NT2/D1 (cell line): ENCODE results near the gene TRPV4.

Experiments used
- DNase-seq: peaks from one replicate; pipeline ENCODE4 v3.0.0-alpha.2; 2011; ENCODE audit warnings: low read depth, low spot score
- H3K27me3 ChIP-seq: 2 replicates; pipeline ENCODE4 v1.6.0; 2011; ENCODE audit warnings: mild to moderate bottlenecking; ENCODE audit not compliant: insufficient read length, insufficient read depth
- H3K36me3 ChIP-seq: 2 replicates; pipeline ENCODE4 v1.6.1; 2011; ENCODE audit warnings: mild to moderate bottlenecking, low read length, mixed read lengths; ENCODE audit not compliant: insufficient read depth, insufficient read length
- H3K4me1 ChIP-seq: 2 replicates; pipeline ENCODE4 v1.5.1; 2011; ENCODE audit not compliant: insufficient read depth, insufficient read length
- H3K4me3 ChIP-seq: 2 replicates; pipeline ENCODE4 v1.5.1; 2011; ENCODE audit warnings: low read depth; ENCODE audit not compliant: insufficient read length
- H3K9ac ChIP-seq: 2 replicates; pipeline ENCODE4 v1.6.0; 2011; ENCODE audit warnings: low read depth; ENCODE audit not compliant: insufficient read length
- H3K9me3 ChIP-seq: 2 replicates; pipeline ENCODE4 v1.5.1; 2011; ENCODE audit warnings: mild to moderate bottlenecking, low read length; ENCODE audit not compliant: insufficient read depth
- SUZ12 ChIP-seq: IDR thresholded peaks from 2 replicates; pipeline ENCODE4 v1.6.1; 2011; ENCODE audit not compliant: insufficient read length, insufficient read depth; ENCODE audit errors: extremely low read depth
- YY1 ChIP-seq: IDR thresholded peaks from 2 replicates; pipeline ENCODE4 v1.6.1; 2011; ENCODE audit not compliant: insufficient read length, insufficient read depth
- ZNF274 ChIP-seq: IDR thresholded peaks from 2 replicates; pipeline ENCODE4 v1.6.1; 2011; ENCODE audit warnings: mild to moderate bottlenecking, low read depth, low read length

TRPV4 gene

DNA sequence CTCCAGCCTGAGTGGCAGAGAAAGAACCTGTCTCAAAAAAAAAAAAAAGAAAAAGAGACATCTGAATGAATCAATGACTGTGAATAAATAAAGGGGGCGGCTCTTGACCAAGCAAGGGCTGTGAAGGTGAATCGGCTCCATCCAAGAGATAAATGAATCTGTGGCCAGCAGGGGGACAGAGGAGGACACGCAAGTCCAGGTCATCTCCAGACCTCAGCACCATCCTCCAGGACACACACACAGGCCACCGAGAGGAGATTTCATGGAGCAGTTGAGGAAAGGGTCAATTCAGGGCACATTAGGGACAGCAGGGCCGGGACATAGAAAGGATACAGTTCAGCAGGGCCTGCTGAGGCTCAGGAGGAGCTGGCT is 21.6 kb downstream of the TRPV4 start:
- TF ChIP-seq YY1 (no peak), SUZ12 (no peak), ZNF274 (no peak)
- peaks cover 8% of the 10 kb centered on the region for H3K4me1 ChIP-seq
- no peaks in the 10 kb centered on the region for H3K9me3 ChIP-seq
- H3K36me3 ChIP-seq, result peaks cover 20% of the 10 kb centered on the region
- no peak overlapping the region for H3K4me3 ChIP-seq
- no peak overlapping the region for H3K9ac ChIP-seq
- no peak for DNase-seq
- no peaks in the 10 kb centered on the region for H3K27me3 ChIP-seq

DNA sequence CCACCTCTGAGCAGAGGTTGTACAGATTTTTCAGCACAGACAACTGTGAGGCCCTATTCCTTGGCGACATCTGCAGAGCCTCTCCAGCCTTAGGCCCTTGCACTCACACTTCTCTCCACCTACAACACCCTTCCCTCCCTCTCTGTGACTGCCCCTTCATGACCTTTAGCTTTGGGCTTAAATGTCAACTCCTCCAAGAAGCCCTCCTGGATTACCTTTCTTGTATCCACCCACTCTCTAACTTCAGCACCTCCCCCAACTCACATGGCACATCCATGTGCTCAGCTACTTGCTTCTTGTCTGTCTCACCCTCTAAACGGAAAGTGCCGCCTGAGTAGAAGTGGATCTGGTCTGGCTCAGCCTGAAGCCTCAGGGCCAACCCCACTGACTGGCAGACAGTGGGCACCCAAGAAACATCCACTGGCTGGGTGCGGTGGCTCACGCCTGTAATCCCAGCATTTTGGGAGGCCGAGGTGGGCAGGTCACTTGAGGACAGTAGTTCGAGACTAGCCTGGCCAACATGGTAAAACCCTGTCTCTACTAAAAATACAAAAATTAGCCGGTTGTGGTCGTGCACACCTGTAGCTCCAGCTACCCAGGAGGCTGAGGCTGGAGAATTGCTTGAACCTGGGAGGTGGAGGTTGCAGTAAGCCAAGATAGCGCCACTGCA is 22.1 kb downstream of the TRPV4 start:
- no peak for DNase-seq
- Histone ChIP-seq H3K9me3 (no peaks in the 10 kb centered on the region), H3K36me3 (peaks cover 20% of the 10 kb centered on the region), H3K27me3 (no peaks in the 10 kb centered on the region), H3K9ac (no peak overlapping the region), H3K4me1 (peaks cover 8% of the 10 kb centered on the region), H3K4me3 (no peak overlapping the region)
- no peak for TF ChIP-seq YY1
- no peak for TF ChIP-seq SUZ12
- TF ChIP-seq ZNF274, result no peak

DNA sequence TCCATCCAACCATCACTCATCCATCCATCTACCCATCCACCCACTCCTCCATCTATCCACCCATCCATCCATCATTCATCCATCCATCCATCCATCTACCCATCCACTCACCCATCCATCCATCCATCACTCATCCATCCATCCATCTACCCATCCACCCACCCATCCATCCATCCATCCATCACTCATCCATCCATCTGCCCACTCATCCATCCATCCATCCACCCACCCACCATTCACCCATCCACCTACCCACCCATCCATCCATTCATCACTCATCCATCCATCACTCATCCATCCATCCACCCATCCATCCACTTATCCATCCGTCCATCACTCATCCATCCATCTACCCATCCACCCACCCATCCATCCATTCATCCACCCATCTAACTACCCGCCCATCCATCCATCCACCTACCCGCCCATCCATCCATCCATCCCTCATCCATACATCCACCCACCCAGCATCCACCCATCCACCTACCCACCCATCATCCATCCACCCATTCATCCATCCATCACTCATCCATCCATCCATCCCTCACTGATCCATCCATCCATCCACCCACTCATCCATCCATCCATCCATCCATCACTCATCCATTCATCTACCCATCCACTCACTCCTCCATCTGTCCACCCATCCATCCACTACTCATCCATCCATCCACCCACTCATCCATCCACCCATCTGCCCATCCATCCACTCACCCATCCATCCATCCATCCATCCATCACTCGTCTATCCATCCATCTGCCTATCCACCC is 24.1 kb downstream of the TRPV4 start:
- H3K4me1 ChIP-seq, result peaks cover 8% of the 10 kb centered on the region
- H3K9me3 ChIP-seq, result no peaks in the 10 kb centered on the region
- H3K9ac ChIP-seq, result no peak overlapping the region
- no peak for DNase-seq
- H3K4me3 ChIP-seq, result no peak overlapping the region
- no peaks in the 10 kb centered on the region for H3K27me3 ChIP-seq
- peaks cover 14% of the 10 kb centered on the region for H3K36me3 ChIP-seq
- TF ChIP-seq YY1, result no peak

DNA sequence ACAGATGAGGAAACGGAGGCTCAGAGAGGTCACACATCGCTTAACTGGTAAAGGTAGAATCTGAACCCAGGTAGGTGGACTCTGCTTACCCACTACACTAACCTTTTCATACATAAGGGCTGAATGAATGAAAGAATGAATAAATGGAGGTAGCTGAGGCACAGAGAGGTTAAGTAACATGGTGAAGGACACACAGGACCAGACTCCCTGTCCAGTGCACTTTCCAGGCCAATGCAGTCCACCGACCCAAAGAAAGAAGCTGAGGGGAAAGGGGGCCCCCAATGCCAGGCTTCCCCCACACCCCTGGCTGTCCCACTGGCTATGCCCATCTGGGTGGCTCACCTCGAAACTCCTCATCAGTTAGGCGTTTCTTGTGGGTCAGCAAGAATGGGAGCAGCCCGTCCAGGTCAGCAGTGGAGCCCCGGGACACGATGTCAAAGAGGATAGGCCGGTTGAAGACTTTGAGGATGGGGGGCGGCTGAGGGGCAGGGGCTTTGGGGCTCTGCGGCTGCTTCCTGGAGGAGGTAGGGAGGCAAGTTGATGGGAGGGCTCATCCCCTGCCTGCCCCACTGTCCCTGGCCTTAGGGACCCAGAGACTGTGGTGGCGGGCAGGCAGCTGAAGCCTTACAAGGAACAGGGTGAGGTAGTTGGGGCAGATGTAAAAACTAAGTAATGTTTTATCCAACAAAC is 25.1 kb downstream of the TRPV4 start:
- Histone ChIP-seq H3K27me3 (no peaks in the 10 kb centered on the region), H3K4me3 (no peak overlapping the region), H3K4me1 (peaks cover 8% of the 10 kb centered on the region), H3K36me3 (peaks cover 8% of the 10 kb centered on the region), H3K9me3 (no peaks in the 10 kb centered on the region), H3K9ac (no peak overlapping the region)
- TF ChIP-seq YY1 (no peak), ZNF274 (no peak), SUZ12 (no peak)
- DNase-seq, result no peak

DNA sequence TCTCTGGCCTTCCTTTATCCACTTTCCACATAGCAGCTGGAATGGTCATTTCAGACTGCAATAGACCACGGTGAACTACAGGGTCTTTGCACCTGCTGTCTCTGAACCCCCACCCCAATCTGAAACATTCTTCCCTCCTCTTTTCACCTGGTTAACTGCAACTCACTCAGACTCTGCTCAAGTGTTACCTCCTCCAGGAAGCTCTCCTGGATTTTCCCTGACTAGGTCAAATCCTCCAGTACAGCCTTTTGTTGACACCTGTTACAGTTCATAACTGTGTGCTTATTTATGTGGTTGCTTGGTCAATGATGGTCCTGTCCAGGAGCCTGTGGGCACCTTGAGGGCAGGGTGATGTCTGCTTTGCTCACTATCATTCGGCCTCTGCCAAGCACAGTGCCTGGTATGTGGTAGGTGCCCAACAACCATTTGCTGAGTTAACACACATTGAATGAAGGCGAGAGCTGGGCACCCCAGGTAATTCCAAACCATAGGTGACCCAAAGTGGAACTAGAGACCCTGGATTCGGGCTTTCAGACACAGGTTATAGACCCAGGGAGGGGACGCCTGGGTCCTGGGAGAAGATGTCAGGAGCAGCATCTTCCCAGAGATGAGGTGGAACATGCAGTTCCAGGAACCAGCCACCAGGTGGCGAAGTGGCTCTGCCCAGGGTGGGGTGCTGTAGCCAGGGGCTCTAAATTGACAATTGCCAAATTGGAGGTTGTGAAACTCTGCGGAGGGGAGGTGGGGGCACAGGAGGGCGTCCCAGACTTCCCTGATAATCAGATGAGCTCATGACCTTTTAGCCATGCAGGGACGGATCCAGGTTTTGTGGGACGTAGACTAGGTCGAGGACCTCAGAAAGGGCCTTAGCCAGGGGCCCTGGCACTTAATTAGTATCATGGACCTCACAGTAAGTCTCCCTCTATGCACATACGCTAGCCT is 28.1 kb downstream of the TRPV4 start:
- Histone ChIP-seq H3K9ac (peak overlapping the region; percentile 28), H3K36me3 (peaks cover 18% of the 10 kb centered on the region)
- TF ChIP-seq ZNF274 (no peak), SUZ12 (no peak), YY1 (no peak)

DNA sequence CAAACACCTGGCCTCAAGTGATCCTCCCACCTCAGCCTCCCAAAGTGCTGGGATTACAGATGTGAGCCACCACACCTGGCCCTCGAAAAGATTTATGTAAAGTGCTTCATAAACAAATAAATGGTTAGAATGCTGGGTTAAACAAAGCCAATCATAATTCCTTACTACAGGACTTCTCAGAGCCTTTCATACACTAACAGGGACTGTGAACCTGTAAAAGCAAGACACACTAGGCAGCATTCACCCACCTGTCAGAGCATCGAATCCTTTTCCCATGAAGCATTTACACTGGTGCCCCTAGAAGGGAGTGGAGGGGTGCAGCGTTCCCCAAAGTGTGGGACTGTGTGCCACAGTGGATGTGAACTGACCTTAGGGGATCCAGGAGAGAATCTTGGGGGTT is 29.5 kb downstream of the TRPV4 start:
- Histone ChIP-seq H3K36me3 (peaks cover 21% of the 10 kb centered on the region), H3K27me3 (no peaks in the 10 kb centered on the region), H3K4me1 (no peaks in the 10 kb centered on the region), H3K9me3 (no peaks in the 10 kb centered on the region), H3K4me3 (no peak overlapping the region), H3K9ac (no peak overlapping the region)
- TF ChIP-seq YY1 (no peak), SUZ12 (no peak), ZNF274 (no peak)
- DNase-seq, result no peak

More for the DNA sequence above, 28.1 kb downstream of the TRPV4 start:
- Histone ChIP-seq H3K9me3 (no peaks in the 10 kb centered on the region), H3K27me3 (no peaks in the 10 kb centered on the region), H3K4me1 (no peaks in the 10 kb centered on the region), H3K4me3 (no peak overlapping the region)
- no peak for DNase-seq

DNA sequence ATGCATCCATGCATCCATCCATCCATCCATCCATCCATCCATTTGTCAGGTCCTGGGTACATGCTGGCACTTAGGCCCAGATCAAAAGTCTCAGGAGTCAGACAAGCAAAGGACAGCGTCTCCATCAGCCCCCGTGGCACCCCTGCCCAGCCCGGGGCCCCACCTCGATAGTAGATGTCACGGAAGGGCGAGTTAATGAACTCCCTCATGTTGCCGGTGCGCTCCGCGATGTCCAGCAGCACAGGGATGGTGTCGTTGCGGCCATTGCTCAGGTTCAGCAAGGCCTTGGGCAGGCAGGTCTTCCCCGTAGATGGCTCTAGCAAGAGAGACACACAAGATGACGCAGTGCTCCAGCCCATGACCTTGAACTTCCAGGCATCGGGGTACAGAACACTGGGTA is 30.4 kb downstream of the TRPV4 start:
- H3K27me3 ChIP-seq, result no peaks in the 10 kb centered on the region
- no peaks in the 10 kb centered on the region for H3K9me3 ChIP-seq
- no peak overlapping the region for H3K4me3 ChIP-seq
- no peaks in the 10 kb centered on the region for H3K4me1 ChIP-seq
- H3K9ac ChIP-seq, result no peak overlapping the region
- TF ChIP-seq SUZ12 (no peak), ZNF274 (no peak), YY1 (no peak)
- peaks cover 25% of the 10 kb centered on the region for H3K36me3 ChIP-seq
- DNase-seq, result no peak
